HG03469 (cell line): ENCODE results near the gene CUBN.

Source experiments
- ATAC-seq: cut with Tn5 transposase; IDR thresholded peaks from one replicate; pipeline ENCODE4 v1.9.1; 2021; ENCODE audit warnings: mild to moderate bottlenecking, moderate library complexity, moderate number of reproducible peaks; ENCODE audit not compliant: unreplicated experiment

Gene CUBN

DNA sequence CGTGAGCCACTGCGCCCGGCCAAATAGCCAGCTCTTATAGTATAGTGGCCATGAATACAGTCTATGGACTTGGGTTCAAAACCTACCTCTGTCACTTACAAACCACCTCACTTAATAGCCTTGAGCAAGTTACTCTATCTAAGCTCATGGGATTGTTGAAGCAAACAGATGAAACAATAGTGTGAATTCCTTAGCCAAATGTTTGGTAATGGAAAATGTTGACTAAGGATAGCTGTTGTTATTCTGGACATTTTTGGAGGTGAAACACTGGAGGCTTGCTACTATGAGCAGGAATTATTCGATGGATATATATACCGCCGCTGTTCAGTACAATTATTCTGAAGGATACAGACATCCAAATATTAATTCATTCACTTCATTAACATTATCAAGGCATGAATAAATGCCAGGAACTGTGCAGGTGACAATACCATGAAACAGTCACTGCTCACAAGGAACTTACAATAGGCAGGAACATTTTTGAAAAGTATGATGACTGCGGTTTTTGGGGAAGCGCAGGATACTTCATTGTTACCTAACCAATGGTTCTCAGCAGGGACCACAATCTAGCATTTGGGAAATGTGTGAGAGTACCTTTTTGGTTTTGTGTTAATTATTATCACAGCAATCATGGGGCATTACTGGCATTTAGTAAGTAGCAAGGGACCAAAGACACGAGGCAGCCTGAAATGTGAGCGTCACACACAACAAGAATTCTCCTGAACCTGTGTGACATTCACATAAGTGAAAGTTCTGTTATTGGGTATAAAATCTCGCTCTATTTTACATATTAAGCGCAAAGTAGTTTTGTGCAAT is 55.7 kb downstream of the CUBN start:
- no peak for ATAC-seq

DNA sequence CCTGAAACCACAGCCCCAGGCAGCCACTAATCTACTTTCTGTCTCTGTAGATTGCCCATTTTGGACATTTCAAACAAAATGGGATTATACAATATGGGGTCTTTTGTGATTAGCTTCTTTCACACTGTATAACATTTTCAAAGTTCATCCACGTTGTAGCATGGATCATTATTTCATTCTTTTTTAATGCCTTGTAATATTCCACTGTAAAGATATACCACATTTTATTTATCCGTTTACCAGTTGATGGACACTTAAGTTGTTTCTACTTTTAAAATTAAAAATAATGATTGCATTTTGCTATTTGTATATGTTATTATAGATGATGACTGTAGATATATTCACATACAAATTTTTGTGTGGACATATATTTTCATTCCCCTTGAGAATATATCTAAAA is 60.7 kb downstream of the CUBN start:
- no peak for ATAC-seq

DNA sequence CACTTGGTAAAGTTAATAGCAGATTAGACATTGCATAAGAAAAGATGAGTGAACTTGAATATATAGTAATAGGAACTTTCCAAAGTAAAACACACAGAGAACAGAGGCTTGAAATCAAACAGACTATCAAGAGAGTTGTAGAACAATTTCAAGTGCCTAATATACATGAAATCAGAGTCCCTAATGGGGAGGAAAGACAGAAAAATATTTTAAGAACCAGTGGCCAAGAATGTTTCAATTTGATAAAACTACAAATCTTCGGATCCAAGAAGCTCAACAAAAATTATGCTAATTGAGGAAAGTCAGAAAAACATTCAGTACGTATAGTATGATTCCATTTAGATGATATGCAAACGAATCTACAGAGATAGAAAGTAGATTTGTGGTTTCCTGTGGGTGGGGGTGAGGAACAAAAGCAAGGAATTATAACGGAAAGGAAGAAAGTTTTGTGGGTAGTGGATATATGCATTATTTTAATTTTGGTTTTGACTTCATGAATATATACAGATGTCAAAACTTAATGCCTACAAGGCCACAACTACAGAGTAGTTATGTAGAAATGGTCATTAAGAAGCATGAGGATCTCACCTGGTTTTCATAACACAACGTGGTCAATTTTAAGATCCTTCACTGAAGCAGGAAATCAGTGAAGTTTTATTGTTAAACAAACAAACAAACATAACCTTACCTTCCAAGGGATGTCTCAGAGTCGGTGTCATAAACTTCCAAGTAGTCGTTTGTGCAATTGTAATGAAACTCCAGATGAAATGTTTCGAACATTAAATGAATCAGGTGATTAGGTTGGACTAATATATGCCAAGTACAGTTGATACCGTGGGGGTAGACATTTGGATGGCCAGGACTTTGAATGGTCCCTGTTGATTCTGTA is 62.0 kb downstream of the CUBN start:
- no peak for ATAC-seq

DNA sequence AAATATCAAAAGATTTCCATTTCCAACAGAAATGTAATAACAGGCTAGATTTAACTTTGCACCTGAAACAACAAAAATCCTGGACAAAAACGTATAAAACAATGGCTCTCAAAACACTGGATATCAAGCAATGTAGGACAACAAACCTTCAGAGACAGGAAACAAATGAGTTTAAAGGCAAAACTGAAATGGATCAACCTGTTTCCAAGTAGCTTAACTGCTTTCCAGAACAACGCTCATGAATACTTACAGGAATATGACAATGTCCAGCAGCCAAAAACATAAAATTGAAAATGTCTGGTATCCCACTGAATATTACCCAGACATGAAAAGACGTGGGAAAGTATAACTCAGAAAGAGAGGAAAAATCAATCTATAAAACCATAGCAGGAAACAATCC is 62.8 kb downstream of the CUBN start:
- ATAC-seq = no peak

DNA sequence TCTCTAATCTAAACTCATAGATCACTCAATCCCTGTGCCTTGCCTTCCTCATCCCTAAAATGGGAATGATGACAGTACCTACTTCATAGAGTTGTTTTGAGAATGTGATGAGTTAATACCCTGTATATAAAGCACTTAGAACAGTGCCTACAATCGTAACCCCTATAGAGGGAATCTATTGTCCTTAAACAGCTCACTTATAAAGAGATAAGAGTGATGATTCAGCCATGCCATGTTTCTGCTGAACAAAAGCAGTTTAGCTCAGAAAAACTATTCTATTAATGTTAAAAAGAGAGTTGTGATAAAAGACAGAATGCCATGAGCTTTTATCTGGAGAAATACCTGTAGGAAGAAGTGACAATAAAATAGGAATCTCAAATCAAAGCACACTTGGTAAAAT is 63.6 kb downstream of the CUBN start:
- no peak for ATAC-seq

DNA sequence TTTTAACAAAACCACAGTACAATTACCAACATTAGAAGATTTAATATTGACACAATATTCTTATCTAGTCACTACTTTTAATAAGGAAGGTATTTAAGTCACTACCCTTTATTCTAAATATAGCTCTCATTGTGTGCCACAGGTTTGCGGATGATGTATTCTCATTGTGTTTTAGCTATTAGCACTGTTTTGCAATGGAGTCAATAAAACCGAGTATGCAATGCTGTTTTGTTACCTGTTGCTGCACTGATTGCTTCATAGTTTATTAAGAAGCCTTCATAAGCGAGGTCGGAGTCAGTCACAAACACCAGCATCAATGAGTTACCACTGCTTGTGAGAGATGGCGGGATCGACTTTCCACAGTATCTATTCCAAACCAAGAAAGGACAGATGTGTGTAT is 64.3 kb downstream of the CUBN start:
- no peak for ATAC-seq

DNA sequence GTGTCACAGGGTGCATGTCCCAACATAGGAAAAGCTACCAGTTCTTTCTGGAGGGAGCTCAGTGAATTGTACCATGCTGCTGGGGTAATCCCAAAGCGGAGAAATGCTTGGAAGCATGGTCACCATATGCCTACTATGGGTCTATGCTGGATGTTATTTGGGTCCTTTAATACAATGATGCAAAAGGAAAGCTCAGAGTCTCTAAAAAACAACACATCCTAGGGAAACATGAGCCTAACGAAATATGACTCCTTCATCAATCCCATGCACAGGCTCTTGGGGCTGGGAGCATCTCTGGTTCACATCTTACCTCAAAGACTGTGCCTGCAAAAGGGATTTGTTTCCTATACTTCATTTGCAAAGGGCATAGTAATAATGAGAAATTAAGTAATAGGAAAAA is 65.2 kb downstream of the CUBN start:
- ATAC-seq = no peak

DNA sequence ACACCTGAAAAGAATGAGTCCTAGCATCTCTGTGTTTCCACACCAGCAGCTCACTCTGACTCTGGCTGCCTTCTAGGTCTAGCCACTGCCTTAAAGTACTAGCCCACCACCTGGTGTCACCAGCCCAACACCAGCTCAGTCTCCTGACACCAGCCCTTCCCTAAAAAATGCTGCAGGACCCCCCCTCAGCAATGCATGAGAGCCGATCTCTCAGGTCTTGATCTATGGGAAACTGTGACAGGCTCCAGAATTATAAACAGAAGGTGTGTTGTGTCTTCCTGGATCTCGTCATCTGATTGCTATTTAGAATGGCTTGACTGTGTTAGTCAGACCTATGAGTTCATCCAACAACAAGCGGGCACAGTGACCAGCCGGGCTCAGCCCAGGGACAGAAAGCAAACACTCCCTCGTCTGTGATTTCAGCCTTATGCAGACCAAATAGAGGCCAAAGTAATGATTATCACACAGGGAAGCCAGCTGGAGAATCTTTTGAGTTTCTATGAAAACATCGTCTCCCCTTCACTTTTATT is 66.6 kb downstream of the CUBN start:
- ATAC-seq = no peak

DNA sequence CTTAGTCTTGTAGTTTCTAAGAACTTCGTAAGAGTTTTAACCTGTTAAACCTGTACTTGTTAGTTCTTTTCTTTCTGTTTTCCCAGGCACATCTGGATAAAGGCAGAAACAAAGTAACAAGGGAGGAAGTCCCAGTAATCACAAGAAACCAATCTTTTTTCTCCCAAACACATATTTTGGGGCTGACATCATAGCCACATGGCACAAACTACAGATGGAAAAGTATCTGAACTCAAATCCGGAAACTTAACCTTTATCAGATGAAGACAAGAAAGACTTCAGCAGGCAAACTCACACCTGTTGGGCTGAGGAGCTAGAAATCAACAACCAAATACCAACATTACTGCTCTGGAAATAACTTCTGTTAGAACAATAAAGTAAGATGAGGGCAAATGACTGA is 67.1 kb downstream of the CUBN start:
- ATAC-seq = no peak

DNA sequence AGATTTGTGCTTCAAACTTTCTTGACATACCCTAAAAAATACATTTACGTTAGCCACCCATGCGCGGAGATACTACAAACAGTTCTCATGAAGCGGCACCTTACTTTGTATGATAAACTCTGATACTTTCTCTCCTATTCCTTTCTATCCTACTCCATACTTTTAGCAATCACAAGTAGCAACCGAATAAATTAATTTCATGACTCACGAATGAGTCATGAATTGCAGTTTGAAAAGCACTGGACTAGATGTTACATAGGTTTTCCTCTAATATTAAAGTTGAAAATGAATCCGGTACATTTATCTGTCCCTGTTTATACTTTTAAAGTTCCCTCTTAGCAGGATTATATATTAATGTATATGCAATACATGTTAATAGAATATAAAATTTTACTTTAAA is 67.6 kb downstream of the CUBN start:
- ATAC-seq = no peak

DNA sequence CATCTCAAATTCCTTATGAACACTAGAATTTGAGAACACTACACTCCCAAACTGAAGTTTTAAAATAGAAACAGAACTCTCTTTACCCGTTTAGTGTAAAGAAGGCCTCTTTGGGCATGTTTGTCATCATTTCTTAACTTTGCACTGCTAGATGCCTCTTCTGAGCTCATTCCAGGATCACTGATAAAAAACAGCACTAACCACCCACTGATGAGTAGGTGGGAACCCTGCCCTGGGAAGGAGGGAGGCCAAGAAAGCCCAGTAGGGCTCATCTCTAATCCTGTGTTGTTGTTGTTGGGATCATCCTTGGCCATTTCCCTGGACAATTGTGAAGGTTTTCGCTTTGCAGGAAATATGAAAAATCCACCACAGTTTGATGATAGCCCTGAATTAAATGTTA is 68.2 kb downstream of the CUBN start:
- no peak for ATAC-seq

DNA sequence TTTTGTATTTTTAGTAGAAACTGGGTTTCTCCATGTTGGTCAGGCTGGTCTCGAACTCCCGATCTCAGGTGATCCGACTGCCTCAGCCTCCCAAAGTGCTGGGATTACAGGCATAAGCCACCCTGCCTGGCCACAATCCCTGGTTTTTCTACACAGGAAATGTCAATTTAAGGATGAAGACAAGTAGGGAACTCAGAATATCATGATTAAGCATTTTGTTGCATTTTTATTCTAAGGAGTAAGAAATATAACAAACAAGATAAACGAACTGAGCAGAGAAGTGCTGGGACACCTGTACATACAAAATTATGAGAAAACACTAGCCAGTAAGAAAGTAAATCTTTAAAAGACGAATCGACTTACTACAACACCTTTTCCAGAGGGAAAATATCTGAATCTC is 69.3 kb downstream of the CUBN start:
- ATAC-seq = no peak

DNA sequence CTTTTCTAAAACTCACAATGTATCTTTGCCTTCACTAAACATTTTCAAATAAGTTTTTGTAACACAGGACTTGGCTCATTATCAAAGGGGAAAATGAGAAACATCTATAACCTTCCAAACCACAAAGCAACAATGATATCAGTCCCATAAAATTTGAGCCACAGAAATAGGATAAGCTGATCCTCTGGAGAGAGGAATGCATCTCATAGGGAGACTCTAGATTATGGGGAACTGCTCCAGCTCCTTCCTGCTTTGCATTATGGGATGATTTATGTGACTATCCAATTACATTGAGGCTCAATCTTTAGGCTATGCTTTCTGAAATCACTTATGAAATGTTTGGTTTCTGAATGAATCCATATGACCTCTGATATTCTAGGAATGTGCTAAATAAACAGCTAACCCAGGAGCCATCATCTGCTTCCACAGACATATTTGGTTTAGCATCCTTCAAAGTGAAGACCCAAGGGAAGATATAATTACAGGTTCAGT is 70.4 kb downstream of the CUBN start:
- no peak for ATAC-seq

DNA sequence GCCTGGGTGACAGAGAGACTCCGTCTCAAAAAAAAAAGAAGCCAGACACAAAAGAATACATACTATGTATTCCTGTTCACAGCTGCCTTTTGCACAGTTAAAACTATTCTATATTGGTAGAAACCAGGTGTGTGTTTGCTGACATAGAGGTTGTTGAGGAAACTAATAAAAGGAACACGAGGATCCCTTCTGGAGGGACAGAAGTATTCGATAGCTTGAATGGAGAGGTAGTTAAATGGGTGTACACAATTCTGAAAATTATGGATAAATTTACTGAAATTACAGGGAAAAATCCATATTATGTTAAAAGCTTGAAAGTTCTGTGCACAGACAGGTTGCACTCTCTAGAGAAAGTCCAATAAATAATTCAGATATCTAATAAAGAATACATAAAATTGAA is 71.5 kb downstream of the CUBN start:
- ATAC-seq = no peak

DNA sequence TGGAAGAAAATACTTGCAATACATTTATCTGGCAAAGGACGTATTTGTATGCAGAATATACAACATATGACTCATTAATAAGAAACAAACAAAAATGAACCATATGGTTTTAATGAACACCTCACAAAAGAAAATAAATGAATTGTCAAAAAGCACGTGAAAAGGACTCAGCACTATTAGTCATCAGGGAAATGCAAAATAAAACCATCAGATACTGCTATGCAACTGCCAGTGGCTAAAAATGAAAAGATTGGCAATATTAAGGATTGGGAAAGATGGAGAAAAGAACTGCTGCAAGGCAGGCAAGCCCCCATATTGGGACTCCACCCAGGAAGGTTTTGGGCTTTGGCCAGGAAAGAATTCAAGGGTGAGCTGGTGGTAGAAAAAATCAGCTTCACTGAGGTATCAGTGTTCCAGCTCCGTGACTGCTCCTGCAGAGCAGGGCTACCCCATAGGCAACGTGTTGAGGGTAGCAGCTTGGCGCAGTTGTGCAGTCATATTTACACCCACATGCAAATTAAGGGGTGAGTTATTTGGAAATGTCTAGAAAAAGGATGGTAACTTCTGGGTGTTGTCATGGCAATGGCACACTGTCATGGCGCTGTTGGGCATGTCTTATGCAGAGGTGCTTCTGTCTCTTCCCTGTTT is 72.7 kb downstream of the CUBN start:
- no peak for ATAC-seq

DNA sequence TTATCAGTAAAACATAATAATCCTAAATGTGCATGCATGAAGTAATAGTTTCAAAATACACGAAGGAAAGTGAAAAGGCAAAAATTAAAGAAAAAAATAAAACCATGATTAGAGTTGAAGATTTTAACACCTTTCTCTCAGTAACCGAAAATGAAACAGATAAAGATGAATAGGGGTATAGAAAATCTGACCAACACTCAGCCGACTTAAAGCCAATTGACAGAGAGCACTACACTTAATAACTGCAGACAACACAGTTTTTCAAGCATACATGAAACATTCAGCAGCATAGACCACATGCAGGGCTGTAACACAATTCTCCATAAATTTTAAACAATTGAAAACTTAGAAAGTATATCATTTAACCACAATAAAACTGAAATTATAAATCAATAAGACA is 76.1 kb downstream of the CUBN start:
- ATAC-seq = no peak

DNA sequence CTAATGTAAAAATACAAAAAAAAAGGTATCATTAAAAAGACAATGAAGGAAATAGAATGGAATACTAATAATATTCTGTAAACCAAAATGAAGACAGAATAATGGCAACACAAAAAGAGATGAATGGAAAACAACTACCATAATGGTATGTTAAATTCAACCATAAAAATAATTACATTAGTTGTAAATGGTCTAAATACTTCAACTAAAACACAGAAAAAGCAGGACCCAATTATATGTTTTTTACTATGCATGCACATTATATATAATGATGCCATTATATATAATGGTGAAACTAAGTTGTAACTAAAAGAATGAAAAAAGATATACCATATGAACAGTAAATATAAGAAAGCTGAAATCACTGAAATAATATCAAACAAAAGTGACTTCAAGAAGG is 76.5 kb downstream of the CUBN start:
- no peak for ATAC-seq

DNA sequence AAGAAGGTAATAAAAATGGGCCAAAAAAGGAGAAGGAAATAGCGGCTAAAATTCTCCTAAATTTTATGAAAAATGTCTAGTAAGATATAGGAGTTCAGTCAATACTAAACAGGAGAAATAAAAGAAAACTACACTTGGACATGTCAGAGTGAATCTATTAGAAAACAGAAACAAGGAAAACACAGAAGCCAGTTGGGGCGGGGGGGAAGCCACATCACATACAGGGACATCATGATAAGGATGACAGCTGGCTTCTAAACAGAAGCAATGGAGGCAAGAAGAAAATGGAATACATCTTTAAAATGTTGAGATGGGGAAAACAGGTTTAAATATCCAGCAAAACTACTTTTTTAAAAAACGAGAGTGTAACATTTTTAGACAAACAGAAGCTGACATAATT is 77.8 kb downstream of the CUBN start:
- no peak for ATAC-seq

DNA sequence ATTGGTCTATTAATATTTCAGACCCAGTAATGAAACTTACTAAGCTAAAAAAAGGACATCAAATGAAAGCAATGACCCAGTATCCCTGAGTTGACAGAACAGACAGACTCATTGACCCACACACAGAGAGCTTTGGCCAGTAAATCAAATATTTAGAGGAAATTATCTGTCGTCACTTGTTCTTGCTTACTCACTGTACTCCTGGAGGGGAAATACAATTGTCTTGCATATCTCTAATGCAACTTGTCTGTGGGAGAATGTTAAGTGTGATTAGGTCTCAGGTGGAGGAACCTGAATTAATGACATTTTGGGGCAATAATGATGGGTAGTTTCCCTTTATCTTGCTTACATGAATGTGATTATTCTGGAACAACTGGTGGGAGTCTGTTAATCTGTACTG is 80.4 kb downstream of the CUBN start:
- ATAC-seq = no peak

DNA sequence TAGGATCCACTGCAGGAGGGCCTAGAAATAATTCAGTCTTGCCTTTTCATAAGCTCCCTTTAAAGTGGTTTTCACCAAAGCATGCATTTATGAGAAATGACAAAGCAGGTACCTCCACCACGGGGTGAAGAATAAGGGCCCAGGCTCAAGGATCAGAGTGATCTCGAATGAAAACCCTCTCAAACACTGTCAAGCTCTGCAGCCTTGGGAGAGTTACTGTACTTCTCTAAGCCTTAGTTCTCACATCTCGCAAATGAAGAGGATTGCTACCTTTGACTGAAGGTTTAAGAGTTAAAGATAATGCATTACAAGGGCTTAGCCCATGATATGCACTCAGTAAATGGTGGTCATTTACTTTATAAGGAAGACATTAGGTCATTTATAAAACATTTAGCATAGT is 81.7 kb downstream of the CUBN start:
- ATAC-seq = no peak

DNA sequence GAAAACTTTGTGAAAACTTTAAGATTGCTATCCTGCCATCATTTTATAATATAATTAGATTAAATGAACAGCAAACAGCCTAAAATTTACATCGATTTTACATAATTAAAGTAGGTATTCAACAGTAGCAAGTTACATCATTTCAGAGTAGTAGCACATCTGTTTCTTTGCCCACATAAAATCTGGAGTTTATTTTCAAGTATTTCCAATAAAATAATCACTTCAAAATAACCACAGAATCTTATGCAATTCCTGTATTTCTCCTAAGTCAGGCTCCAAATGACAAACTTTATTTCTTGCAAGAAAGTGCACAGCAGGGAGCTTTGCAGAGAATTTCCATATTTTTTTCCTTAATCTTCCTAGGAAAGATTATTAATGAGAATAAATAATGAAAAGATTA is 82.6 kb downstream of the CUBN start:
- ATAC-seq = no peak
